BE2C (cell line): ENCODE data around the gene KCNK5.

Source experiments
- DNase-seq: peaks from one replicate; pipeline ENCODE4 v3.0.0-alpha.2; 2020
- H3K27me3 ChIP-seq: fragments of 250-450 bp; sonication (Bioruptor Pico); 2 replicates; pipeline ENCODE4 v1.5.1; 2020; ENCODE audit warnings: mild to moderate bottlenecking
- H3K36me3 ChIP-seq: fragments of 250-450 bp; sonication (Bioruptor Pico); 2 replicates; pipeline ENCODE4 v1.5.1; 2020; ENCODE audit warnings: mild to moderate bottlenecking
- H3K4me1 ChIP-seq: fragments of 250-450 bp; sonication (Bioruptor Pico); 2 replicates; pipeline ENCODE4 v1.5.1; 2020
- H3K4me3 ChIP-seq: 2 replicates; pipeline ENCODE4 v1.5.1; 2011; ENCODE audit warnings: low read depth, low read length
- H3K9me3 ChIP-seq: fragments of 250-450 bp; sonication (Bioruptor Pico); 2 replicates; pipeline ENCODE4 v1.5.1; 2020
- CTCF ChIP-seq: IDR thresholded peaks from 2 replicates; pipeline ENCODE4 v1.5.1; 2012; ENCODE audit warnings: mild to moderate bottlenecking, low read depth, low read length

KCNK5 gene

GRCh38 chr6:39250507-39250906, 21.2 kb upstream of the KCNK5 start:
- H3K36me3 ChIP-seq: no peaks in the 10 kb centered on the region
- no peak for DNase-seq
- H3K4me1 ChIP-seq: no peaks in the 10 kb centered on the region
- H3K4me3 ChIP-seq: no peak overlapping the region
- H3K9me3 ChIP-seq: no peaks in the 10 kb centered on the region
- TF ChIP-seq CTCF: no peak
- peaks cover 19% of the 10 kb centered on the region for H3K27me3 ChIP-seq

- Histone ChIP-seq H3K27me3 (peaks cover 16% of the 10 kb centered on the region), H3K4me3 (no peak overlapping the region), H3K9me3 (no peaks in the 10 kb centered on the region), H3K4me1 (no peaks in the 10 kb centered on the region), H3K36me3 (no peaks in the 10 kb centered on the region)
- no peak for TF ChIP-seq CTCF
- DNase-seq: no peak
Observed at GRCh38 chr6:39249278-39249677, 20.0 kb upstream of the KCNK5 start.

GRCh38 chr6:39247667-39248194, 18.5 kb upstream of the KCNK5 start:
- TF ChIP-seq CTCF: no peak
- no peak for DNase-seq

DNA sequence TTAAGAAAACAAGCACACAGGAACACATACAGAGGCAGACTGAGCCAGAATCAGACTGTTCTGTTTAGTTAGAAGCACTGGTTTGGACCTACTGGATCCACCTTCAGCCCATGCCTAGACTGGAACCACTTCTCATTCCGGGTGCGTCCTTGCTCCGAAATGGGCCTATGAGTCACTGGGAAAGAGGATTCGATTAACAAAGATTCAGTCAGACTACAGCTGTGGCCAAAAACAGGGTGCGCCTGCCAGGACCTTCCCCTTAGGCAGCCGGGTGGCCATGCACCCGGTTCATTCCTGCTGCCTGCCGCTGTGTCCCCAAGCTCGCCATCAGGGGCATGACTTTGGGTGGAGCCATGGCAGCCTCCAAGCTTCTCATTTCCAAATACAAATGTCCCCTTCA, 14.5 kb upstream of the KCNK5 start:
- no peak for TF ChIP-seq CTCF
- Histone ChIP-seq H3K9me3 (no peaks in the 10 kb centered on the region), H3K27me3 (no peaks in the 10 kb centered on the region), H3K36me3 (no peaks in the 10 kb centered on the region), H3K4me1 (no peaks in the 10 kb centered on the region), H3K4me3 (no peak overlapping the region)
- no peak for DNase-seq

More at GRCh38 chr6:39247667-39248194, 18.5 kb upstream of the KCNK5 start:
- no peaks in the 10 kb centered on the region for H3K9me3 ChIP-seq
- no peaks in the 10 kb centered on the region for H3K36me3 ChIP-seq
- no peak overlapping the region for H3K4me3 ChIP-seq
- no peaks in the 10 kb centered on the region for H3K4me1 ChIP-seq
- peaks cover 10% of the 10 kb centered on the region for H3K27me3 ChIP-seq

DNA sequence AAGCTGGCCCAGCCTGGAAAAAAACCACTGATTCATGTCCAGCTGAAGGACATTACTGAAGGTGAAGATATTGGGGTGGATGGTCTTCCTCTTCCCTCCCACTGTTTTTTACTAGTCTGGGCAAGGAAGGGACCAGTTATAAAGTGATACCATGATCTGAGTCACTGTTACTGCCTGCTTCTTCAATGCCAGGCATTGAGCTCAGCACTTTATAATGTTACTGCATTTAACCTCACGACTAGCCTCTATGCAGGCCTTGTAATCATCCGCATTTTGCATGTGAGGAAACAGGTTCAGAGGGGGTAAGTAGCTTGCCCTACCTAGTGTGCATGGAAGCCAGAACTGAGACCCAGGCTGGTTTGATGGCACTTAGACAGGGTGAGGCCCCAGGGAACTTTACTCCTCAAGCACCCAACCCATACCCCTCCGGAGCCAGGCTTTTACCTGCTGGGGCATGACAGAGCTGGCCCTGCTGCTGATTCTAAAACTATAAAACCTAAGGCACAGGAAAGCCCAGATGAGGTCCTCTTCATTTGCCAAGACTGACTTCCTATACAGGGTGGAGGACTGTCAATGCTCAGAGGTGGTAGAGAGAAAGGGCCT, 11.0 kb upstream of the KCNK5 start:
- Histone ChIP-seq H3K4me3 (no peak overlapping the region), H3K36me3 (no peaks in the 10 kb centered on the region), H3K4me1 (no peaks in the 10 kb centered on the region), H3K9me3 (no peaks in the 10 kb centered on the region), H3K27me3 (no peaks in the 10 kb centered on the region)
- no peak for TF ChIP-seq CTCF
- no peak for DNase-seq

- H3K4me3 ChIP-seq: no peak overlapping the region
- TF ChIP-seq CTCF: no peak
Observed at GRCh38 chr6:39239527-39240154, 10.4 kb upstream of the KCNK5 start.

More at GRCh38 chr6:39239527-39240154, 10.4 kb upstream of the KCNK5 start:
- no peaks in the 10 kb centered on the region for H3K36me3 ChIP-seq
- H3K4me1 ChIP-seq: no peaks in the 10 kb centered on the region
- H3K27me3 ChIP-seq: no peaks in the 10 kb centered on the region
- H3K9me3 ChIP-seq: no peaks in the 10 kb centered on the region
- no peak for DNase-seq
